ENCODE results near the gene KBTBD13.

DNA sequence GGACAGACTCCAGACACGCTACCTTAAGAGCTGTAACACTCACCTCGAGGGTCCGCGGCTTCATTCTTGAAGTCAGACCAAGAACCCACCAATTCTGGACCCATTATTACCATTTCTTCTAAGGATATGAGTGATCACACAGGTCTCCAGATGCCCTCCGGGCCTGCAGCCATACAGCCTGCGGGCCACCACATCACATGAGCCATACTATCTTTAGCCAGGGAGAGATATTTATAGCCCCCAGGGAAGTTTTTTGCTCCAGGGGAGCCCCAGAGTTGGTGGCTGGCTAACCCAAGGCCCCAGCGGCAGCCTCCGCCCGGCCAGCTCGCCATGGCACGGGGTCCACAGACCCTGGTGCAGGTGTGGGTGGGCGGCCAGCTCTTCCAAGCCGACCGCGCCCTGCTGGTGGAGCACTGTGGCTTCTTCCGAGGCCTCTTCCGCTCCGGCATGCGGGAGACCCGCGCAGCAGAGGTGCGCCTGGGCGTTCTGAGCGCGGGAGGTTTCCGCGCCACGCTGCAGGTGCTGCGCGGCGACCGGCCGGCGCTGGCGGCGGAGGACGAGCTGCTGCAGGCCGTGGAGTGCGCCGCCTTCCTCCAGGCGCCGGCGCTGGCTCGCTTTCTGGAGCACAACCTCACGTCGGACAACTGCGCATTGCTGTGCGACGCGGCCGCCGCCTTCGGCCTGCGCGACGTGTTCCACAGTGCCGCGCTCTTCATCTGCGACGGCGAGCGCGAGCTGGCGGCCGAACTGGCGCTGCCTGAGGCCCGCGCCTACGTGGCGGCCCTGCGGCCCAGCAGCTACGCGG lies at the start of gene KBTBD13:
- TF ChIP-seq, protein P1, sequence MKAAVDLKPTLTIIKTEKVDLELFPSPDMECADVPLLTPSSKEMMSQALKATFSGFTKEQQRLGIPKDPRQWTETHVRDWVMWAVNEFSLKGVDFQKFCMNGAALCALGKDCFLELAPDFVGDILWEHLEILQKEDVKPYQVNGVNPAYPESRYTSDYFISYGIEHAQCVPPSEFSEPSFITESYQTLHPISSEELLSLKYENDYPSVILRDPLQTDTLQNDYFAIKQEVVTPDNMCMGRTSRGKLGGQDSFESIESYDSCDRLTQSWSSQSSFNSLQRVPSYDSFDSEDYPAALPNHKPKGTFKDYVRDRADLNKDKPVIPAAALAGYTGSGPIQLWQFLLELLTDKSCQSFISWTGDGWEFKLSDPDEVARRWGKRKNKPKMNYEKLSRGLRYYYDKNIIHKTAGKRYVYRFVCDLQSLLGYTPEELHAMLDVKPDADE (IDR thresholded peaks at IDR 0.05) = no peak
- TF ChIP-seq EZH2 (IDR thresholded peaks at IDR 0.05; ENCODE audit: low read depth, unreplicated experiment) (no peak), CTCF (conservative IDR thresholded peaks at IDR 0.05; ENCODE audit: low read depth in 2 of 2) (no peak), POLR2AphosphoS5 (IDR thresholded peaks at IDR 0.05; ENCODE audit: low read depth) (no peak), JUNB (IDR thresholded peaks at IDR 0.05; ENCODE audit: unreplicated experiment) (no peak), EZH2phosphoT487 (IDR thresholded peaks at IDR 0.05; ENCODE audit: unreplicated experiment) (no peak), STAT1 (IDR thresholded peaks at IDR 0.05; ENCODE audit: unreplicated experiment) (no peak), ZNF114 (CRISPR knock-in tag; IDR thresholded peaks at IDR 0.05) (no peak), CREB1 (CRISPR knock-in tag; IDR thresholded peaks at IDR 0.05; ENCODE audit: low read depth) (no peak), NANOG (IDR thresholded peaks at IDR 0.05; ENCODE audit: borderline replicate concordance) (no peak)
- TF ChIP-seq, protein P2, sequence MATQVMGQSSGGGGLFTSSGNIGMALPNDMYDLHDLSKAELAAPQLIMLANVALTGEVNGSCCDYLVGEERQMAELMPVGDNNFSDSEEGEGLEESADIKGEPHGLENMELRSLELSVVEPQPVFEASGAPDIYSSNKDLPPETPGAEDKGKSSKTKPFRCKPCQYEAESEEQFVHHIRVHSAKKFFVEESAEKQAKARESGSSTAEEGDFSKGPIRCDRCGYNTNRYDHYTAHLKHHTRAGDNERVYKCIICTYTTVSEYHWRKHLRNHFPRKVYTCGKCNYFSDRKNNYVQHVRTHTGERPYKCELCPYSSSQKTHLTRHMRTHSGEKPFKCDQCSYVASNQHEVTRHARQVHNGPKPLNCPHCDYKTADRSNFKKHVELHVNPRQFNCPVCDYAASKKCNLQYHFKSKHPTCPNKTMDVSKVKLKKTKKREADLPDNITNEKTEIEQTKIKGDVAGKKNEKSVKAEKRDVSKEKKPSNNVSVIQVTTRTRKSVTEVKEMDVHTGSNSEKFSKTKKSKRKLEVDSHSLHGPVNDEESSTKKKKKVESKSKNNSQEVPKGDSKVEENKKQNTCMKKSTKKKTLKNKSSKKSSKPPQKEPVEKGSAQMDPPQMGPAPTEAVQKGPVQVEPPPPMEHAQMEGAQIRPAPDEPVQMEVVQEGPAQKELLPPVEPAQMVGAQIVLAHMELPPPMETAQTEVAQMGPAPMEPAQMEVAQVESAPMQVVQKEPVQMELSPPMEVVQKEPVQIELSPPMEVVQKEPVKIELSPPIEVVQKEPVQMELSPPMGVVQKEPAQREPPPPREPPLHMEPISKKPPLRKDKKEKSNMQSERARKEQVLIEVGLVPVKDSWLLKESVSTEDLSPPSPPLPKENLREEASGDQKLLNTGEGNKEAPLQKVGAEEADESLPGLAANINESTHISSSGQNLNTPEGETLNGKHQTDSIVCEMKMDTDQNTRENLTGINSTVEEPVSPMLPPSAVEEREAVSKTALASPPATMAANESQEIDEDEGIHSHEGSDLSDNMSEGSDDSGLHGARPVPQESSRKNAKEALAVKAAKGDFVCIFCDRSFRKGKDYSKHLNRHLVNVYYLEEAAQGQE (IDR thresholded peaks at IDR 0.05; ENCODE audit: unreplicated experiment) = no peak
